ENCODE results near the gene LUZP1. TPM values are rescaled to one million over a fixed set of nuclear protein-coding genes. Genes with fewer than 3 reads are reported as not detected.

Gene LUZP1
- total and polyA plus RNA-seq, 7 donors = 1.5 to 13.4 (median 7.4) TPM

DNA sequence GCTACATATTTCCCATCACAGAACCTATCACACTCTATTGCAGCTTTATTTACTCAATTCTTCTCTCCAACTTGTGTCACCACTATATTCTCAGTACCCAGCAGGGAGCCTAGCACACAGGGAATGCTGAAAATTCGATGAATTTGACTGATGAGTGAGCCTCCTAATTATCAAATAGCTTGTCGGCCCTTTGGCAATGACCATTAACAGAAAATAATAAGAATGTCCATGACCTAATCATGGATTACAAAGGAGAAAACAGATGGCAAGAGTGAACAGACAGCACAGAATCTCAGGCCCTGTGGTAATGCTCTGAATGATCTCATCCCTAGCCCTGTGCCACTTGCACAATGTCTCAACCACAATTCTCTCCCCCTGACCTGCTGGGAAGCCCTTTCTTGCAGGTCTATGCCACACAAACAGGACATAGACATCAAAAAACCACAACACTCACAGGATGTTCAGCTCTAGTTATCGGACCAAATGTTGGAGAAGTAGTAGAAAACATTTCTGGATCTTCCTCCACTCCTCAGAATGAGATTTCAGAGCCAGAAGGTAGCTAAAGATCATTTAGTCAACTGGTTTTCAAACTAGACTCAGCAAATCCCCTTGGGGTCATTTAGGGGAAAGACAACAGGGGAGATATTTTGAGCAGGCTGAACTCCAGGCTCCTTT is 68.4 kb downstream of the LUZP1 start:
- H3K27ac ChIP-seq = peak overlapping the region; percentile 61
- intact Hi-C loops (cut with DNase I) = no loop called here
- DNase-seq (no peak), ATAC-seq (peak; percentile 80 to 87 (median 83))
- H3K36me3 ChIP-seq (ENCODE audit: insufficient read depth in 1 of 2, low read depth in 1 of 2) = no peaks in the 10 kb centered on the region
- H3K9me3 ChIP-seq = no peaks in the 10 kb centered on the region
- H3K27me3 ChIP-seq (ENCODE audit: insufficient read depth in 3 of 3, low read length in 2 of 3) = no peaks in the 10 kb centered on the region
- WGBS, 3 donors = 30 to 40% (median 32%) methylated on average over 3 of the region's 3 CpGs
- peaks cover 37% of the 10 kb centered on the region for H3K4me1 ChIP-seq
- TF ChIP-seq, protein P1, sequence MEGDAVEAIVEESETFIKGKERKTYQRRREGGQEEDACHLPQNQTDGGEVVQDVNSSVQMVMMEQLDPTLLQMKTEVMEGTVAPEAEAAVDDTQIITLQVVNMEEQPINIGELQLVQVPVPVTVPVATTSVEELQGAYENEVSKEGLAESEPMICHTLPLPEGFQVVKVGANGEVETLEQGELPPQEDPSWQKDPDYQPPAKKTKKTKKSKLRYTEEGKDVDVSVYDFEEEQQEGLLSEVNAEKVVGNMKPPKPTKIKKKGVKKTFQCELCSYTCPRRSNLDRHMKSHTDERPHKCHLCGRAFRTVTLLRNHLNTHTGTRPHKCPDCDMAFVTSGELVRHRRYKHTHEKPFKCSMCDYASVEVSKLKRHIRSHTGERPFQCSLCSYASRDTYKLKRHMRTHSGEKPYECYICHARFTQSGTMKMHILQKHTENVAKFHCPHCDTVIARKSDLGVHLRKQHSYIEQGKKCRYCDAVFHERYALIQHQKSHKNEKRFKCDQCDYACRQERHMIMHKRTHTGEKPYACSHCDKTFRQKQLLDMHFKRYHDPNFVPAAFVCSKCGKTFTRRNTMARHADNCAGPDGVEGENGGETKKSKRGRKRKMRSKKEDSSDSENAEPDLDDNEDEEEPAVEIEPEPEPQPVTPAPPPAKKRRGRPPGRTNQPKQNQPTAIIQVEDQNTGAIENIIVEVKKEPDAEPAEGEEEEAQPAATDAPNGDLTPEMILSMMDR (IDR thresholded peaks at IDR 0.05) = no peak
- H3K4me3 ChIP-seq = no peak overlapping the region

DNA sequence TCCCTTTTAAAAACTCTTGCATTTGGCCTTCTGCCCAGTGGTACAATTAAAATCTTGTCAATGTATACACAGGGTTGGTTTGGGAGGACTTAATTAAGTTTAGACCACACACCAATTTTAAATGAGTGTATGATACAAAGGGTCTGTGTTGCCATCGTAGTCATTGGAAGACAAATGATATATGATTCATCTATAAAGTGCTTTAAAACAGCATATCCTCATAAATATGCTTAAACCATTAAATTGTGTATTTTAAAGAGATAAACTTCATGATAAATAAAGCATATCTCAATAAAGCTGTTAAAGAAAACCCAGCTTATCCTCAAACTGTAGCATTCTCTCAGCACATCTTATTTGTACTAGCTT is 69.5 kb downstream of the LUZP1 start:
- Histone ChIP-seq H3K36me3 (ENCODE audit: insufficient read depth in 1 of 2, low read depth in 1 of 2) (peaks cover 0 to under 1% of the 10 kb centered on the region in 2 donors), H3K27me3 (ENCODE audit: insufficient read depth in 3 of 3, low read length in 2 of 3) (no peaks in the 10 kb centered on the region), H3K4me1 (peaks cover 37% of the 10 kb centered on the region), H3K27ac (no peak overlapping the region), H3K4me3 (no peak overlapping the region), H3K9me3 (no peaks in the 10 kb centered on the region)
- intact Hi-C loops (cut with DNase I) = loop anchor here (1.0 to 10.0 kb wide), 5 partner anchors 85 to 306 kb away; partner anchors contain the start of gene LACTBL1 (in 1 of the 2)
- ATAC-seq = no peak
- DNase-seq = no peak
- 96 to 100% (median 97%) methylated on average over 1 of the region's 1 CpG for WGBS, 3 donors
- TF ChIP-seq, protein P1 (IDR thresholded peaks at IDR 0.05) = no peak

DNA sequence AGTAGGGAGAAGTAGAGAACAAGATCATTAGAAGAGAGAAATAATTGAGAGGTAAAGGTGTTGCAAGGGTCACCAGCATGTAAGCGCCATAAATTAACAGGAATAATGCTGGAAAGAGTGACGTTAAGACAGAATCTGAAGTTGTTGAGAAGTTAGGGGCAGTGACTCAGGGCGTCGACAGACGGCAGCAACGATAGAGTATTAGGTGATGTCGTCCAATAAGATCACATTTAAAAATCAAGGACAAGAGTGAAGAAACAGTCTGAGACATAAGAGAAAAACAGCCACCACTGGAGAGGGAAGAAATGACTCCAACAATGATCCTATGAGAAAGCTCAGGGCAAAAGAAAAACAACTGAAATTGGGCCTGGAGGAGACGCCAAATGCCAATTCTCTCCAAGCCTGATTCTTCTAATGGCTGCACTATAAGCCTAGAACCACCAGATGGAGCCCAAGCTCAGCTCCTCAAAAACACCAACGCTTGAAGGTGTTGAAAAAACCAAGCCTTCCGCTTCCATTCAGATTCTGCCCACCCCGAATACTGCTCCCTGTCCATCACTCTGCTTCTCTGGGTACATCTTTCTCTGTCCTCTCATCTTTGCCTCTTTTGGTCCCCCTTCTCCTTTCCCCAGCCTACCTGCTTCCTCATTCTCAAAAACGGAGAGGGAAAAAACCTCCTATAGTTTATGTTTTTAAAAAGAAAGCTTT is 70.0 kb downstream of the LUZP1 start:
- Histone ChIP-seq H3K27ac (no peak overlapping the region), H3K4me1 (peaks cover 37% of the 10 kb centered on the region), H3K27me3 (ENCODE audit: insufficient read depth in 3 of 3, low read length in 2 of 3) (no peaks in the 10 kb centered on the region), H3K9me3 (no peaks in the 10 kb centered on the region), H3K4me3 (no peak overlapping the region), H3K36me3 (ENCODE audit: insufficient read depth in 1 of 2, low read depth in 1 of 2) (peaks cover 0 to 6% of the 10 kb centered on the region in 2 donors)
- intact Hi-C loops (cut with DNase I) = loop anchor here (1.0 to 10.0 kb wide), 6 partner anchors 86 to 306 kb away; partner anchors contain the start of gene LACTBL1 (in 1 of the 2)
- TF ChIP-seq, protein P1 (IDR thresholded peaks at IDR 0.05) = peak; percentile 94
- no peak for DNase-seq
- WGBS, 3 donors = 43 to 56% (median 44%) methylated on average over 12 of the region's 12 CpGs
- ATAC-seq = peak; percentile 73 to 85 (median 77)

DNA sequence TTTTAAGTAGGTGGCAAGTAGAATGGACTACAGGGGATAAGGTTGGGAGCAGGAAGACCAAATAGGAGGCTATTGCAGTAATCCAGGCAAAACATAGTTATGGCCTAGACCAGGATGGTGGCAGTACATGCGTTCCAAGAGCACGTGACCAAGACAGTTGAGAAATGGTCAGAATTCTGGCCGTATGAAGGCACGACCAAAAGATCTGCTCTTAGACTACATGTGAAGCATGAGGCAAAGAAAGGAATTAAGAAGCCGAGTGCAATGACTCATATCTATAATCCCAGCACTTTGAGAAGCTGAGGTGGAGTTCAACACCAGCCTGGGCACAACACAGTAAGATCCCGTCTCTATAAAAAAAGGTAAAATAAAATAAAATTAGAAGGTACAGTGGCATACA is 71.3 kb downstream of the LUZP1 start:
- TF ChIP-seq, protein P1 (IDR thresholded peaks at IDR 0.05) = no peak
- Histone ChIP-seq H3K27ac (no peak overlapping the region), H3K4me1 (peaks cover 28% of the 10 kb centered on the region), H3K36me3 (ENCODE audit: insufficient read depth in 1 of 2, low read depth in 1 of 2) (peaks cover 0 to 19% of the 10 kb centered on the region in 2 donors), H3K27me3 (ENCODE audit: insufficient read depth in 3 of 3, low read length in 2 of 3) (no peaks in the 10 kb centered on the region), H3K4me3 (no peak overlapping the region), H3K9me3 (no peaks in the 10 kb centered on the region)
- ATAC-seq (no peak), DNase-seq (no peak)
- WGBS, 3 donors = 87 to 91% (median 91%) methylated on average over 6 of the region's 6 CpGs
- intact Hi-C loops (cut with DNase I) = loop anchor here (5.0 to 10.0 kb wide), 4 partner anchors 123 to 307 kb away; partner anchors contain the start of gene LACTBL1 (in 1 of the 2)

All from psoas muscle (tissue), 8 donors.